Neural progenitor cell (in vitro differentiated cells): Measurements from ENCODE around the gene CSTF2T. TPM values are rescaled to one million over a fixed set of nuclear protein-coding genes. Genes with fewer than 3 reads are reported as not detected.

Experiments
- DNase-seq: peaks from one replicate; pipeline ENCODE4 v3.0.0-alpha.2; 2016; ENCODE audit warnings: low spot score
- H2AFZ ChIP-seq: fragments of 200-600 bp; sonication (generic); replicated peaks from 2 replicates; pipeline ENCODE4 v1.6.1; 2016; ENCODE audit warnings: antibody characterized with exemption
- H3F3A ChIP-seq: fragments of 200-600 bp; sonication (generic); 2 replicates; pipeline ENCODE4 v1.6.1; 2016; ENCODE audit warnings: antibody characterized with exemption, low read depth
- H3K27ac ChIP-seq: fragments of 200-600 bp; sonication (generic); 2 replicates; pipeline ENCODE4 v1.5.1; 2016; ENCODE audit warnings: mild to moderate bottlenecking
- H3K27me3 ChIP-seq: fragments of 200-600 bp; sonication (generic); 2 replicates; pipeline ENCODE4 v1.6.1; 2016; ENCODE audit warnings: mild to moderate bottlenecking, moderate library complexity
- H3K36me3 ChIP-seq: fragments of 200-600 bp; sonication (generic); 2 replicates; pipeline ENCODE4 v1.5.1; 2016
- H3K4me1 ChIP-seq: fragments of 200-600 bp; sonication (generic); 2 replicates; pipeline ENCODE4 v1.6.1; 2016; ENCODE audit warnings: mixed run types
- H3K4me2 ChIP-seq: fragments of 200-600 bp; sonication (generic); 2 replicates; pipeline ENCODE4 v1.6.1; 2016
- H3K4me3 ChIP-seq: fragments of 200-600 bp; sonication (generic); 2 replicates; pipeline ENCODE4 v1.5.1; 2016
- H3K79me2 ChIP-seq: fragments of 200-600 bp; sonication (generic); 2 replicates; pipeline ENCODE4 v1.6.1; 2016; ENCODE audit warnings: low read depth
- H3K9ac ChIP-seq: fragments of 200-600 bp; sonication (generic); 2 replicates; pipeline ENCODE4 v1.6.1; 2016
- H3K9me3 ChIP-seq: fragments of 200-600 bp; sonication (generic); 2 replicates; pipeline ENCODE4 v1.5.1; 2016; ENCODE audit warnings: low read depth
- H4K20me1 ChIP-seq: fragments of 200-600 bp; sonication (generic); 2 replicates; pipeline ENCODE4 v1.6.1; 2016; ENCODE audit warnings: low read depth
- H3K27ac Mint-ChIP-seq: 3 replicates; pipeline ENCODE4 v1.8.0; 2021; ENCODE audit warnings: mixed read lengths
- H3K27me3 Mint-ChIP-seq: 2 replicates; pipeline ENCODE4 v1.8.0; 2022; ENCODE audit warnings: low read depth, mild to moderate bottlenecking, inconsistent platforms, moderate library complexity, mixed read lengths; ENCODE audit not compliant: insufficient read depth
- H3K36me3 Mint-ChIP-seq: 3 replicates; pipeline ENCODE4 v1.8.0; 2021; ENCODE audit warnings: mixed read lengths
- H3K4me1 Mint-ChIP-seq: 3 replicates; pipeline ENCODE4 v1.8.0; 2021; ENCODE audit warnings: mixed read lengths
- H3K4me3 Mint-ChIP-seq: 3 replicates; pipeline ENCODE4 v1.8.0; 2021; ENCODE audit warnings: mild to moderate bottlenecking, moderate library complexity, mixed read lengths
- H3K9me3 Mint-ChIP-seq: 3 replicates; pipeline ENCODE4 v1.8.0; 2020; ENCODE audit warnings: mixed read lengths
- CTCF ChIP-seq: fragments of 200-600 bp; sonication (generic); IDR thresholded peaks from 2 replicates; pipeline ENCODE4 v1.5.1; 2017; ENCODE audit warnings: antibody characterized with exemption, mild to moderate bottlenecking
- EZH2 ChIP-seq: fragments of 200-600 bp; sonication (generic); IDR thresholded peaks from 2 replicates; pipeline ENCODE4 v1.6.1; 2017; ENCODE audit warnings: antibody characterized with exemption, mild to moderate bottlenecking, moderate library complexity
- EZH2phosphoT487 ChIP-seq: fragments of 200-600 bp; sonication (generic); IDR thresholded peaks from 2 replicates; pipeline ENCODE4 v1.6.1; 2017; ENCODE audit warnings: antibody characterized with exemption
- total RNA-seq: library from RNA; depleted of rRNA; stranded (reverse); fragments of >200 nt; gene quantifications from 2 replicates; pipeline ENCODE4 v1.2.3, GENCODE V29; 2015; ENCODE audit warnings: low replicate concordance

CSTF2T gene
- total RNA-seq, 1 donor from 2014 or later = 53.7 TPM

- Mint-ChIP-seq H3K27me3 (no peaks in the 10 kb centered on the region), H3K4me3 (no peak overlapping the region), H3K9me3 (no peaks in the 10 kb centered on the region), H3K27ac (no peak overlapping the region), H3K36me3 (no peaks in the 10 kb centered on the region), H3K4me1 (peaks cover 20% of the 10 kb centered on the region)
- Histone ChIP-seq H3K9ac (no peak overlapping the region), H3K4me2 (no peak overlapping the region), H2AFZ (no peak overlapping the region), H3K27me3 (no peaks in the 10 kb centered on the region), H3K4me1 (peaks cover 25% of the 10 kb centered on the region), H3K9me3 (no peaks in the 10 kb centered on the region), H3K79me2 (no peaks in the 10 kb centered on the region), H4K20me1 (no peaks in the 10 kb centered on the region), H3K4me3 (no peak overlapping the region), H3F3A (peaks cover 24% of the 10 kb centered on the region), H3K36me3 (no peaks in the 10 kb centered on the region), H3K27ac (no peak overlapping the region)
- DNase-seq = no peak
- TF ChIP-seq EZH2phosphoT487 (no peak), CTCF (no peak), EZH2 (no peak)
These were observed 46.0 kb upstream of the CSTF2T start for GRCh38 chr10:51745397-51745796.

- Mint-ChIP-seq H3K27me3 (no peaks in the 10 kb centered on the region), H3K36me3 (no peaks in the 10 kb centered on the region), H3K27ac (no peak overlapping the region), H3K4me3 (no peak overlapping the region), H3K4me1 (peaks cover 20% of the 10 kb centered on the region), H3K9me3 (no peaks in the 10 kb centered on the region)
- no peak for TF ChIP-seq CTCF
- TF ChIP-seq EZH2 = no peak
- no peak for TF ChIP-seq EZH2phosphoT487
- H3F3A ChIP-seq = peaks cover 24% of the 10 kb centered on the region
- H4K20me1 ChIP-seq = no peaks in the 10 kb centered on the region
- no peak overlapping the region for H3K27ac ChIP-seq
- H3K36me3 ChIP-seq = no peaks in the 10 kb centered on the region
- no peaks in the 10 kb centered on the region for H3K9me3 ChIP-seq
- no peaks in the 10 kb centered on the region for H3K27me3 ChIP-seq
- H3K4me2 ChIP-seq = no peak overlapping the region
- no peak overlapping the region for H3K4me3 ChIP-seq
- DNase-seq = no peak
- peaks cover 23% of the 10 kb centered on the region for H3K4me1 ChIP-seq
- no peak overlapping the region for H2AFZ ChIP-seq
- no peak overlapping the region for H3K9ac ChIP-seq
- no peaks in the 10 kb centered on the region for H3K79me2 ChIP-seq
These were observed 45.0 kb upstream of the CSTF2T start for GRCh38 chr10:51744235-51745000.

- peak overlapping the region; percentile 32 for H3K27ac Mint-ChIP-seq
- no peak overlapping the region for H2AFZ ChIP-seq
- H3K4me3 ChIP-seq = no peak overlapping the region
- TF ChIP-seq EZH2 (no peak), EZH2phosphoT487 (no peak), CTCF (no peak)
- H3K4me3 Mint-ChIP-seq = no peak overlapping the region
- H3K36me3 Mint-ChIP-seq = no peaks in the 10 kb centered on the region
- H3K27ac ChIP-seq = no peak overlapping the region
- no peaks in the 10 kb centered on the region for H3K27me3 Mint-ChIP-seq
- H3K79me2 ChIP-seq = no peaks in the 10 kb centered on the region
- H3K9ac ChIP-seq = no peak overlapping the region
- no peaks in the 10 kb centered on the region for H3K9me3 Mint-ChIP-seq
- no peaks in the 10 kb centered on the region for H4K20me1 ChIP-seq
- DNase-seq = peak; percentile 49
- peaks cover 23% of the 10 kb centered on the region for H3K4me1 ChIP-seq
- H3K4me2 ChIP-seq = peak overlapping the region; percentile 38
- H3F3A ChIP-seq = peaks cover 24% of the 10 kb centered on the region
- H3K4me1 Mint-ChIP-seq = peaks cover 20% of the 10 kb centered on the region
- no peaks in the 10 kb centered on the region for H3K36me3 ChIP-seq
- H3K9me3 ChIP-seq = no peaks in the 10 kb centered on the region
- H3K27me3 ChIP-seq = no peaks in the 10 kb centered on the region
These were observed 43.8 kb upstream of the CSTF2T start for GRCh38 chr10:51743146-51743545.
